HFFc6 (cell line): ENCODE results near the gene SGO1. TPM values are rescaled to one million over a fixed set of nuclear protein-coding genes. Genes with fewer than 3 reads are reported as not detected.
A peak's percentile ranks its signal among the peaks of the same experiment; 100 is the strongest.
"Not testable (repeated sequence)": the region's sequence is repeated elsewhere in the genome, so short reads cannot be mapped to it uniquely, and the experiment has no call there.

Experiments used
- DNase-seq: peaks from one replicate; pipeline ENCODE4 v3.0.0-alpha.2; 2018
- H3K27ac Mint-ChIP-seq: 2 replicates; pipeline ENCODE4 v1.8.0; 2020; ENCODE audit warnings: mild to moderate bottlenecking, mixed read lengths
- H3K27me3 Mint-ChIP-seq: 2 replicates; pipeline ENCODE4 v1.8.0; 2021; ENCODE audit warnings: mild to moderate bottlenecking, moderate library complexity, mixed read lengths; ENCODE audit not compliant: insufficient read depth
- H3K36me3 Mint-ChIP-seq: 2 replicates; pipeline ENCODE4 v1.8.0; 2021; ENCODE audit warnings: low read depth, mixed read lengths
- H3K4me1 Mint-ChIP-seq: 2 replicates; pipeline ENCODE4 v1.8.0; 2020; ENCODE audit warnings: low read depth, mixed read lengths
- H3K4me3 Mint-ChIP-seq: 2 replicates; pipeline ENCODE4 v1.8.0; 2020; ENCODE audit warnings: mild to moderate bottlenecking, moderate library complexity, mixed read lengths
- H3K9me3 Mint-ChIP-seq: 2 replicates; pipeline ENCODE4 v1.8.0; 2020; ENCODE audit warnings: mild to moderate bottlenecking, mixed read lengths
- CTCF ChIP-seq: fragments of 200-600 bp; sonication (generic); IDR thresholded peaks from 2 replicates; pipeline ENCODE4 v1.5.0; 2021; ENCODE audit warnings: antibody characterized with exemption, mild to moderate bottlenecking
- total RNA-seq, 6 experiments: library from RNA; stranded (reverse); fragmentation: NEBNext Ultra II Directional; extraction: Animal tissue kit (Norgen Biotek cat#: 25700); gene quantifications; 2 replicates in 1 of 6; 3 replicates in 5 of 6; pipeline ENCODE4 v1.2.3, GENCODE V29; 2021

The SGO1 gene
- total RNA-seq, 6 experiments from 2014 or later, result 5.6 to 14.3 (median 12.0) TPM

- no peak for TF ChIP-seq CTCF
- no peaks in the 10 kb centered on the region for H3K4me1 Mint-ChIP-seq
- H3K27ac Mint-ChIP-seq, result no peak overlapping the region
- H3K4me3 Mint-ChIP-seq, result no peak overlapping the region
- H3K36me3 Mint-ChIP-seq, result no peaks in the 10 kb centered on the region
- peaks cover under 1% of the 10 kb centered on the region; the same call in 1 of the 2 replicates for H3K27me3 Mint-ChIP-seq
- no peaks in the 10 kb centered on the region for H3K9me3 Mint-ChIP-seq
- no peak for DNase-seq
These were observed 36.3 kb upstream of the SGO1 start for GRCh38 chr3:20222274-20222673.

- TF ChIP-seq CTCF, result no peak
- Mint-ChIP-seq H3K4me3 (no peak overlapping the region), H3K4me1 (no peaks in the 10 kb centered on the region; the same call in 1 of the 2 replicates), H3K27me3 (peaks cover 5% of the 10 kb centered on the region; the same call in 1 of the 2 replicates), H3K27ac (no peak overlapping the region), H3K36me3 (no peaks in the 10 kb centered on the region), H3K9me3 (no peaks in the 10 kb centered on the region)
- DNase-seq, result no peak
These were observed 32.2 kb upstream of the SGO1 start for GRCh38 chr3:20218215-20218614.

GRCh38 chr3:20215636-20216035 lies 29.6 kb upstream of the SGO1 start:
- no peak overlapping the region for H3K4me3 Mint-ChIP-seq
- H3K4me1 Mint-ChIP-seq, result no peaks in the 10 kb centered on the region; the same call in 1 of the 2 replicates
- H3K27me3 Mint-ChIP-seq, result peaks cover 6% of the 10 kb centered on the region; the same call in 1 of the 2 replicates
- H3K36me3 Mint-ChIP-seq, result no peaks in the 10 kb centered on the region
- H3K27ac Mint-ChIP-seq, result no peak overlapping the region
- DNase-seq, result no peak
- no peak for TF ChIP-seq CTCF
- H3K9me3 Mint-ChIP-seq, result no peaks in the 10 kb centered on the region

GRCh38 chr3:20213491-20213890 lies 27.5 kb upstream of the SGO1 start:
- H3K4me3 Mint-ChIP-seq, result peak overlapping the region; percentile 48; the same call in 1 of the 2 replicates
- not testable (repeated sequence) for H3K4me1 Mint-ChIP-seq, H3K27me3 Mint-ChIP-seq

GRCh38 chr3:20207945-20208344 lies 21.9 kb upstream of the SGO1 start:
- H3K4me3 Mint-ChIP-seq, H3K4me1 Mint-ChIP-seq, H3K27me3 Mint-ChIP-seq: not testable (repeated sequence)

More at GRCh38 chr3:20213491-20213890, 27.5 kb upstream of the SGO1 start:
- DNase-seq, H3K36me3 Mint-ChIP-seq, H3K27ac Mint-ChIP-seq, H3K9me3 Mint-ChIP-seq: not testable (repeated sequence)

GRCh38 chr3:20205898-20206297 lies 19.9 kb upstream of the SGO1 start:
- H3K27me3 Mint-ChIP-seq, DNase-seq, H3K36me3 Mint-ChIP-seq, H3K27ac Mint-ChIP-seq, H3K4me3 Mint-ChIP-seq, H3K4me1 Mint-ChIP-seq, H3K9me3 Mint-ChIP-seq: not testable (repeated sequence)

More at GRCh38 chr3:20207945-20208344, 21.9 kb upstream of the SGO1 start:
- DNase-seq, H3K27ac Mint-ChIP-seq, H3K9me3 Mint-ChIP-seq, H3K36me3 Mint-ChIP-seq: not testable (repeated sequence)

GRCh38 chr3:20201143-20201542 lies 15.1 kb upstream of the SGO1 start:
- no peak for TF ChIP-seq CTCF
- no peak for DNase-seq
- no peak overlapping the region for H3K4me3 Mint-ChIP-seq
- no peak overlapping the region for H3K27ac Mint-ChIP-seq
- no peaks in the 10 kb centered on the region for H3K9me3 Mint-ChIP-seq
- H3K27me3 Mint-ChIP-seq, result no peaks in the 10 kb centered on the region; the same call in 1 of the 2 replicates
- H3K4me1 Mint-ChIP-seq, result no peaks in the 10 kb centered on the region
- no peaks in the 10 kb centered on the region for H3K36me3 Mint-ChIP-seq
